Ovary (tissue), 3 donors: Measurements from ENCODE around the gene MIDN.

Experiments
- CTCF ChIP-seq, 3 donors: fragments of 450-650 bp in 2 of 3; fragments of 200-600 bp in 1 of 3; IDR thresholded peaks; one replicate each; pipeline versions ENCODE4 v1.5.1 to v1.8.0; 2016 to 2022; ENCODE audit warnings: antibody characterized with exemption in 3 of 3, mild to moderate bottlenecking in 1 of 3
- EP300 ChIP-seq: sonication (generic); formaldehyde crosslinking; IDR thresholded peaks from one replicate; pipeline ENCODE4 v1.6.1; 2017; ENCODE audit warnings: antibody characterized with exemption
- POLR2A ChIP-seq: fragments of 450-650 bp; IDR thresholded peaks from one replicate; pipeline ENCODE4 v1.6.1; 2017; ENCODE audit warnings: antibody characterized with exemption, mild to moderate bottlenecking, moderate library complexity
- donor health status: DM: no; HTN: no; CAD: no.

- TF ChIP-seq CTCF (IDR thresholded peaks at IDR 0.05) (no peak), POLR2A (no peak), EP300 (no peak)
These were observed 31.6 kb upstream of the MIDN start for GRCh38 chr19:1216756-1217155.
